SK-N-SH (cell line): Measurements from ENCODE around the gene LENEP. TPM values are rescaled to one million over a fixed set of nuclear protein-coding genes. Genes with fewer than 3 reads are reported as not detected.
A peak's percentile ranks its signal among the peaks of the same experiment; 100 is the strongest.

ENCODE experiments used
- CTCF ChIA-PET: fragments of 300-600, 350-600 bp; formaldehyde crosslinking; extraction: SDS; loops from one replicate; lab custom pipeline; 2021; lab: Yijun Ruan, JAX
- POLR2A ChIA-PET: fragments of 350-600 bp; sonication (Branson Sonifier 250); formaldehyde crosslinking; extraction: SDS; loops from one replicate; lab custom pipeline; 2020; ENCODE audit warnings: antibody characterized with exemption, inconsistent platforms; lab: Yijun Ruan, JAX
- DNase-seq: peaks from one replicate; pipeline ENCODE4 v3.0.0; 2012
- H2AFZ ChIP-seq: fragments of 200-600 bp; sonication (generic); 2 replicates; pipeline ENCODE4 v1.8.1; 2016; ENCODE audit warnings: antibody characterized with exemption, mild to moderate bottlenecking, low read depth
- H3F3A ChIP-seq: fragments of 200-600 bp; sonication (generic); replicated peaks from 2 replicates; pipeline ENCODE3; 2016; ENCODE audit warnings: antibody characterized with exemption, mild to moderate bottlenecking; ENCODE audit not compliant: insufficient read depth
- H3K27ac ChIP-seq, 2 experiments: fragments of 200-500 bp in 1 of 2; fragments of 200-600 bp in 1 of 2; sonication (Bioruptor generic) in 1 of 2; sonication (generic), shearing (Covaris generic) in 1 of 2; 2 replicates each; pipeline versions ENCODE4 v1.5.1 to v1.6.1; 2014 to 2016; ENCODE audit warnings: low read depth in 2 of 2, inconsistent platforms in 1 of 2, low read length in 1 of 2, mild to moderate bottlenecking in 1 of 2, mixed read lengths in 1 of 2
- H3K27me3 ChIP-seq: fragments of 200-600 bp; sonication (generic), shearing (Covaris generic); 2 replicates; pipeline ENCODE4 v1.6.1; 2016; ENCODE audit warnings: mixed run types; ENCODE audit not compliant: insufficient read depth
- H3K36me3 ChIP-seq, 2 experiments: fragments of 200-500 bp in 1 of 2; fragments of 200-600 bp in 1 of 2; sonication (Bioruptor generic) in 1 of 2; sonication (generic) in 1 of 2; replicated peaks in 1 of 2; 2 replicates each; pipeline versions ENCODE3 to v1.5.1; 2014 to 2016; ENCODE audit warnings: low read length in 1 of 2, mild to moderate bottlenecking in 1 of 2; ENCODE audit not compliant: insufficient read depth in 2 of 2, control insufficient read depth in 1 of 2
- H3K4me1 ChIP-seq, 2 experiments: fragments of 200-500 bp in 1 of 2; fragments of 200-600 bp in 1 of 2; sonication (Bioruptor generic) in 1 of 2; sonication (generic), shearing (Covaris generic) in 1 of 2; 2 replicates each; pipeline versions ENCODE4 v1.5.1 to v1.6.1; 2014 to 2016; ENCODE audit warnings: low read depth in 1 of 2, low read length in 1 of 2, mixed run types in 1 of 2; ENCODE audit not compliant: insufficient read depth in 2 of 2, control insufficient read depth in 1 of 2
- H3K4me2 ChIP-seq: fragments of 200-600 bp; sonication (generic), shearing (Covaris generic); 2 replicates; pipeline ENCODE4 v1.6.1; 2017; ENCODE audit warnings: mixed run types
- H3K4me3 ChIP-seq, 2 experiments: fragments of 200-500 bp in 1 of 2; fragments of 200-600 bp in 1 of 2; sonication (Bioruptor generic) in 1 of 2; sonication (generic), shearing (Covaris generic) in 1 of 2; 2 replicates each; pipeline versions ENCODE4 v1.5.1 to v1.8.1; 2014 to 2016; ENCODE audit warnings: low read depth in 2 of 2, inconsistent platforms in 1 of 2, low read length in 1 of 2, mild to moderate bottlenecking in 1 of 2, mixed read lengths in 1 of 2, moderate library complexity in 1 of 2
- H3K79me2 ChIP-seq: fragments of 200-600 bp; sonication (generic); 2 replicates; pipeline ENCODE4 v1.8.1; 2017; ENCODE audit warnings: mild to moderate bottlenecking; ENCODE audit not compliant: insufficient read depth
- H3K9ac ChIP-seq: fragments of 200-600 bp; sonication (generic); 2 replicates; pipeline ENCODE4 v1.6.1; 2017; ENCODE audit warnings: mixed run types
- H3K9me2 ChIP-seq: fragments of 200-600 bp; sonication (generic); 2 replicates; pipeline ENCODE4 v1.6.1; 2017; ENCODE audit warnings: mixed run types
- H3K9me3 ChIP-seq: fragments of 200-600 bp; sonication (generic); 2 replicates; pipeline ENCODE4 v1.6.1; 2017; ENCODE audit warnings: mixed run types, mild to moderate bottlenecking, moderate library complexity
- H4K20me1 ChIP-seq: fragments of 200-600 bp; sonication (generic); 2 replicates; pipeline ENCODE4 v1.6.1; 2017; ENCODE audit warnings: mild to moderate bottlenecking, mixed run types; ENCODE audit not compliant: insufficient read depth
- CHD2 ChIP-seq: fragments of 150-350 bp; IDR thresholded peaks from 2 replicates; pipeline ENCODE4 v1.6.1; 2018; ENCODE audit warnings: low read length; ENCODE audit not compliant: partially characterized antibody
- ELF1 ChIP-seq: IDR thresholded peaks from 2 replicates; pipeline ENCODE4 v1.4.0; 2012
- EZH2phosphoT487 ChIP-seq: fragments of 200-600 bp; sonication (generic); IDR thresholded peaks from 2 replicates; pipeline ENCODE4 v1.6.1; 2017; ENCODE audit warnings: low read depth, mixed run types, mild to moderate bottlenecking, antibody characterized with exemption, moderate library complexity, borderline replicate concordance
- FOSL2 ChIP-seq: IDR thresholded peaks from 2 replicates; pipeline ENCODE4 v1.4.0; 2012; ENCODE audit warnings: low read depth, mild to moderate bottlenecking, moderate library complexity, borderline replicate concordance
- FOXM1 ChIP-seq: IDR thresholded peaks from 2 replicates; pipeline ENCODE4 v1.4.0; 2012; ENCODE audit warnings: low read depth, mild to moderate bottlenecking
- JUND ChIP-seq: IDR thresholded peaks from 2 replicates; pipeline ENCODE4 v1.4.0; 2012
- MAX ChIP-seq: IDR thresholded peaks from 2 replicates; pipeline ENCODE4 v1.4.0; 2012; ENCODE audit warnings: low read depth
- MEF2A ChIP-seq: IDR thresholded peaks from 2 replicates; pipeline ENCODE4 v1.4.0; 2012; ENCODE audit warnings: low read depth, borderline replicate concordance
- MXI1 ChIP-seq: IDR thresholded peaks from 2 replicates; pipeline ENCODE4 v1.6.1; 2012; ENCODE audit warnings: mild to moderate bottlenecking, low read depth, low read length, improper control_type of control experiment
- PBX3 ChIP-seq: IDR thresholded peaks from 2 replicates; pipeline ENCODE4; 2012
- POLR2AphosphoS5 ChIP-seq: IDR thresholded peaks from 2 replicates; pipeline ENCODE4 v1.6.1; 2012; ENCODE audit warnings: low read depth, low read length
- TAF1 ChIP-seq: IDR thresholded peaks from 2 replicates; pipeline ENCODE4 v1.6.1; 2012; ENCODE audit warnings: low read depth, mild to moderate bottlenecking, low read length, moderate library complexity, borderline replicate concordance
- TCF12 ChIP-seq: IDR thresholded peaks from 2 replicates; pipeline ENCODE4 v1.4.0; 2012
- TEAD4 ChIP-seq: IDR thresholded peaks from 2 replicates; pipeline ENCODE4 v1.4.0; 2012; ENCODE audit warnings: mild to moderate bottlenecking, borderline replicate concordance; ENCODE audit not compliant: insufficient read depth
- USF1 ChIP-seq: IDR thresholded peaks from 2 replicates; pipeline ENCODE4 v1.4.0; 2012; ENCODE audit warnings: low read depth, borderline replicate concordance
- USF2 ChIP-seq: fragments of 150-350 bp; IDR thresholded peaks from 2 replicates; pipeline ENCODE4 v1.6.1; 2017; ENCODE audit warnings: antibody characterized with exemption, low read length, low read depth, borderline replicate concordance
- YY1 ChIP-seq: IDR thresholded peaks from 2 replicates; pipeline ENCODE4 v1.4.0; 2012; ENCODE audit warnings: low read depth, mild to moderate bottlenecking
- ZBTB33 ChIP-seq: IDR thresholded peaks from 2 replicates; pipeline ENCODE4 v1.4.0; 2012; ENCODE audit warnings: low read depth, borderline replicate concordance
- WGBS: methylation state at CpG from one replicate; pipeline ENCODE4 v1.1.6; 2017; ENCODE audit warnings: low lambda C conversion rate; 5-methylcytosine and 5-hydroxymethylcytosine counted together
- polyA plus RNA-seq, 3 experiments: library from polyadenylated mRNA; depleted of rRNA; stranded (reverse); fragments of >200 nt; gene quantifications; 2 replicates each; pipeline ENCODE4 v1.2.3, GENCODE V29; 2012

The LENEP gene
- polyA plus RNA-seq, 1 of the 3 experiments (the other 2 are of a cell fraction), result not detected

- Histone ChIP-seq H3K27ac (0 out of 4 replicates have a peak overlapping the region, but pooled peaks of 1 of the 2 experiments have one; percentile 5), H3K4me3 (no peak overlapping the region), H3K27me3 (no peaks in the 10 kb centered on the region), H3K4me2 (no peak overlapping the region), H2AFZ (no peak overlapping the region), H3K9me3 (no peaks in the 10 kb centered on the region), H3K9ac (no peak overlapping the region), H3F3A (peaks cover 15% of the 10 kb centered on the region), H3K9me2 (no peaks in the 10 kb centered on the region), H3K4me1 (peaks cover 2 to 51% of the 10 kb centered on the region in 2 experiments; a peak in 3 of 4 replicates), H3K36me3 (peaks cover 0 to 29% of the 10 kb centered on the region in 2 experiments)
- 96% methylated on average over 2 of the region's 2 CpGs for WGBS
- ChIA-PET CTCF (interaction anchor here (1.7 to 37.5 kb wide), 2 partner anchors 40 to 103 kb away, joined by 4 to 640 read pairs; partner anchors contain the start of genes LENEP and ZBTB7B), POLR2A (no interaction called here)
- DNase-seq, result no peak
- TF ChIP-seq TAF1 (no peak), PBX3 (no peak), MEF2A (no peak), TCF12 (no peak), MAX (no peak), USF2 (no peak), CHD2 (no peak), MXI1 (no peak), JUND (no peak), POLR2AphosphoS5 (no peak), USF1 (no peak), EZH2phosphoT487 (no peak), TEAD4 (no peak), FOSL2 (no peak), ELF1 (no peak), YY1 (no peak), ZBTB33 (no peak), FOXM1 (no peak)
- TF ChIP-seq, all 33 proteins: peak for 0
- Histone ChIP-seq H4K20me1 (no peaks in the 10 kb centered on the region), H3K79me2 (peaks cover 22% of the 10 kb centered on the region)
These were observed 35.4 kb upstream of the LENEP start for GRCh38 chr1:154958036-154958435.
